Upper lobe of right lung (tissue), 1 donor: ENCODE results near the gene AHDC1. TPM values are rescaled to one million over a fixed set of nuclear protein-coding genes. Genes with fewer than 3 reads are reported as not detected.

Experiments used
- ATAC-seq: fragments of 200-7000 bp; cut with Tn5 transposase; one replicate; pipeline ENCODE4 v1.9.1; 2020; ENCODE audit warnings: mild to moderate bottlenecking, moderate library complexity
- DNase-seq: peaks from one replicate; pipeline ENCODE4 v3.0.0-alpha.2; 2020
- H3K27ac ChIP-seq: fragments of 200-600 bp; one replicate; pipeline ENCODE4 v1.8.0; 2022
- H3K27me3 ChIP-seq: fragments of 200-600 bp; one replicate; pipeline ENCODE4 v1.8.0; 2022; ENCODE audit warnings: mild to moderate bottlenecking
- H3K36me3 ChIP-seq: fragments of 200-600 bp; one replicate; pipeline ENCODE4 v1.8.0; 2022
- H3K4me1 ChIP-seq: fragments of 200-600 bp; one replicate; pipeline ENCODE4 v1.8.0; 2022
- H3K4me3 ChIP-seq: fragments of 200-600 bp; one replicate; pipeline ENCODE4 v1.8.0; 2022; ENCODE audit warnings: mild to moderate bottlenecking
- H3K9me3 ChIP-seq: fragments of 200-600 bp; one replicate; pipeline ENCODE4 v1.8.0; 2022
- intact Hi-C: fragments of 100-400 bp; cut with DNase I; formaldehyde crosslinking; loops from one replicate; pipeline ENCODE4 v1.11.0; 2022
- total RNA-seq: library from RNA; stranded (reverse); fragmentation: NEBNext Ultra II Directional; extraction: Animal tissue kit (Norgen Biotek cat#: 25700); gene quantifications from one replicate; pipeline ENCODE4 v1.2.1, GENCODE V29; 2021
- TF ChIP-seq, protein P1 (sequence below): fragments of 200-600 bp; IDR thresholded peaks from one replicate; pipeline ENCODE4 v1.8.0; 2022; ENCODE audit warnings: antibody characterized with exemption
- donor health status: DM: no; HTN: yes; CAD: no; lungs with severe emphysema.

The AHDC1 gene
- total RNA-seq, 1 donor from 2014 or later = 34.2 TPM

DNA sequence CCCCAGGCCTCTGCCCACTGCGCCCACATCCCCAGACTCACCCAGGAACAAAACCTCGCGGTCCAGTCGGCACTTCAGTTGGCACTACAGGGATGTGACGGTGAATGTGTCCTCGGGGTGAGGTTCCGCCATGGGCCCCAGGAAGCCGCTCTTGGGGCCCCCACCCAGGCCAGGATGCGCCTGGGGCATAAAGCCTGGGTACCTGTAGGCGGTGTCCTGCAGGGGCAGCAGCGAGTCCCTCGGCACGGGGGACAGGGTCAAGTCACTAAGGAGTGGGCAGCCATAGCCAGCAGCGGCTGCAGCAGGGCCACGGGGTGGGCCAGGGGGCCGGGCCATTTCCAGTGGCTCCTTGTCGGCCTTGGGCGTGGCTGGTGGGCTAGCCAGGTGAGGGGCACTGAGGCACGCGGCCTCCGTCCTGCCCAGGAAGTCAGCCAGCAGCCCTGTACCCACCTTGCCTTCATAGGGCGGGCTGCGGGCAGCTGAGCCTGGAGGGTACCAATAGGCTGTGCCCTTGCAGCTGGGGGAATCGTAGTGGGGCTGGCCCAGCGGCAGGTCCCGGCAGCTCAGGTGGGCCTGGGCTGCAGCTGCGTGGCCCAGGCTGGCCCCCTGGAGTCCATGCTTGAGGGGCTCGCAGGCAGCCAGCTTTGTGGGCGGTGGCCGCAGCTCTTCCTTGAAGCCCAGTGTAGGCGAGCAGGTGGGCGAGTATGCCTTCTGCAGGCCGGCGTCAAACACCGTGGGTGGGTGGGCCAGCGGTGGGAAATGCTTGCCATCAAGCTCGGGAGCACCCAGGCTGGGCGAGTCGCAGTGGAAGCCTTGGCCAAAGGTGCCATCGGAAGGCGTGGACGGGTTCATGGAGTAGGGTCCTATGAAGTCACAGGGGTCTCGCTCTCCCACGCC is 56.5 kb downstream of the AHDC1 start:
- Histone ChIP-seq H3K4me3 (no peak overlapping the region), H3K9me3 (no peaks in the 10 kb centered on the region), H3K27ac (peak overlapping the region; percentile 71), H3K4me1 (peaks cover 43% of the 10 kb centered on the region), H3K36me3 (peaks cover 45% of the 10 kb centered on the region), H3K27me3 (no peaks in the 10 kb centered on the region)
- intact Hi-C loops = no loop called here
- no peak for ATAC-seq
- TF ChIP-seq, protein P1, sequence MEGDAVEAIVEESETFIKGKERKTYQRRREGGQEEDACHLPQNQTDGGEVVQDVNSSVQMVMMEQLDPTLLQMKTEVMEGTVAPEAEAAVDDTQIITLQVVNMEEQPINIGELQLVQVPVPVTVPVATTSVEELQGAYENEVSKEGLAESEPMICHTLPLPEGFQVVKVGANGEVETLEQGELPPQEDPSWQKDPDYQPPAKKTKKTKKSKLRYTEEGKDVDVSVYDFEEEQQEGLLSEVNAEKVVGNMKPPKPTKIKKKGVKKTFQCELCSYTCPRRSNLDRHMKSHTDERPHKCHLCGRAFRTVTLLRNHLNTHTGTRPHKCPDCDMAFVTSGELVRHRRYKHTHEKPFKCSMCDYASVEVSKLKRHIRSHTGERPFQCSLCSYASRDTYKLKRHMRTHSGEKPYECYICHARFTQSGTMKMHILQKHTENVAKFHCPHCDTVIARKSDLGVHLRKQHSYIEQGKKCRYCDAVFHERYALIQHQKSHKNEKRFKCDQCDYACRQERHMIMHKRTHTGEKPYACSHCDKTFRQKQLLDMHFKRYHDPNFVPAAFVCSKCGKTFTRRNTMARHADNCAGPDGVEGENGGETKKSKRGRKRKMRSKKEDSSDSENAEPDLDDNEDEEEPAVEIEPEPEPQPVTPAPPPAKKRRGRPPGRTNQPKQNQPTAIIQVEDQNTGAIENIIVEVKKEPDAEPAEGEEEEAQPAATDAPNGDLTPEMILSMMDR = no peak
- no peak for DNase-seq

- H3K4me3 ChIP-seq = no peak overlapping the region
- peak overlapping the region; percentile 71 for H3K27ac ChIP-seq
- DNase-seq = no peak
- H3K4me1 ChIP-seq = peaks cover 47% of the 10 kb centered on the region
- no peaks in the 10 kb centered on the region for H3K9me3 ChIP-seq
- peaks cover 38% of the 10 kb centered on the region for H3K36me3 ChIP-seq
- intact Hi-C loops = no loop called here
- H3K27me3 ChIP-seq = no peaks in the 10 kb centered on the region
- ATAC-seq = no peak
- TF ChIP-seq, protein P1 = no peak
Observed at GRCh38 chr1:27545876-27546275, 58.1 kb downstream of the AHDC1 start.

DNA sequence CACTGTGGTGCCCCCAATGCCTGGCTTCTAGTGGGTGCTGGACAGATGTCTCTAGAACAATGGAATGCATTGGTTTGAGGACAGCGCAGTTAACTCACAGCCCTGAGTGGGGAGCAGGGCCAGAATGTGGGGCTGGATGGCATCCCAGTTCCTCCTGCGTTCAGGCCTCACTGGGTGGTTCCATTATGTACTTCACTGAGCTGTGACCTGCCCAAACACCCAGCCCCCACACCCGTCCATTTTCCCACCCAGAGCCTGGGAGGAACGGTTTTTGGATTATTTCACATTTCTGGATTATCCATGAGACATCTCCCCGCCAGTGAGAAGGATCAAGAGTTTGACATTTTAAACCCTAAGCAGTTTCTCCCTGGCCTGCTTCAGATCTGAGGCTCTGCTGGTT is 58.7 kb downstream of the AHDC1 start:
- no peak for ATAC-seq
- peaks cover 47% of the 10 kb centered on the region for H3K4me1 ChIP-seq

GRCh38 chr1:27544834-27545233 is 59.1 kb downstream of the AHDC1 start:
- TF ChIP-seq, protein P1 = no peak
- DNase-seq (no peak), ATAC-seq (no peak)
- Histone ChIP-seq H3K4me1 (peaks cover 47% of the 10 kb centered on the region), H3K4me3 (no peak overlapping the region), H3K27ac (peak overlapping the region; percentile 71), H3K36me3 (peaks cover 28% of the 10 kb centered on the region), H3K27me3 (no peaks in the 10 kb centered on the region), H3K9me3 (no peaks in the 10 kb centered on the region)
- intact Hi-C loops = no loop called here

More for the DNA sequence above, 58.7 kb downstream of the AHDC1 start:
- H3K27me3 ChIP-seq = no peaks in the 10 kb centered on the region
- H3K27ac ChIP-seq = peak overlapping the region; percentile 71
- no peaks in the 10 kb centered on the region for H3K9me3 ChIP-seq
- TF ChIP-seq, protein P1 = no peak
- intact Hi-C loops = no loop called here
- DNase-seq = no peak
- H3K36me3 ChIP-seq = peaks cover 32% of the 10 kb centered on the region
- H3K4me3 ChIP-seq = no peak overlapping the region

- H3K27ac ChIP-seq = peak overlapping the region; percentile 68
- peaks cover 13% of the 10 kb centered on the region for H3K36me3 ChIP-seq
- H3K27me3 ChIP-seq = no peaks in the 10 kb centered on the region
- no peak overlapping the region for H3K4me3 ChIP-seq
- intact Hi-C loops = no loop called here
- DNase-seq (no peak), ATAC-seq (no peak)
- TF ChIP-seq, protein P1 = no peak
- H3K4me1 ChIP-seq = peaks cover 50% of the 10 kb centered on the region
- no peaks in the 10 kb centered on the region for H3K9me3 ChIP-seq
Observed at GRCh38 chr1:27543284-27543683, 60.7 kb downstream of the AHDC1 start.
